ENCODE data around the gene ACVR1.
A peak's percentile ranks its signal among the peaks of the same experiment; 100 is the strongest.

ACVR1 gene

GRCh38 chr2:157856187-157856515, 20.0 kb downstream of the ACVR1 start:
- DNase-seq (ENCODE audit: low read depth in 2 of 2): no peak

GRCh38 chr2:157853820-157854219, 22.3 kb downstream of the ACVR1 start:
- DNase-seq (ENCODE audit: low read depth in 2 of 2): no peak

GRCh38 chr2:157853211-157853610, 22.9 kb downstream of the ACVR1 start:
- no peak for DNase-seq (ENCODE audit: low read depth in 2 of 2)

- no peak for DNase-seq (ENCODE audit: low read depth in 2 of 2)
These were observed 26.5 kb downstream of the ACVR1 start for GRCh38 chr2:157849591-157849990.

- DNase-seq (ENCODE audit: low read depth in 2 of 2): no peak
These were observed 27.9 kb downstream of the ACVR1 start for GRCh38 chr2:157848213-157848612.

- DNase-seq (ENCODE audit: low read depth in 2 of 2): no peak
These were observed 31.0 kb downstream of the ACVR1 start for GRCh38 chr2:157845081-157845480.

GRCh38 chr2:157843935-157844334, 32.2 kb downstream of the ACVR1 start:
- DNase-seq (ENCODE audit: low read depth in 2 of 2): no peak

- no peak for DNase-seq (ENCODE audit: low read depth in 2 of 2)
These were observed 33.0 kb downstream of the ACVR1 start for GRCh38 chr2:157843081-157843480.

GRCh38 chr2:157842106-157842879, 33.8 kb downstream of the ACVR1 start:
- no peak for DNase-seq (ENCODE audit: low read depth in 2 of 2)

- DNase-seq (ENCODE audit: low read depth in 2 of 2): no peak
These were observed 34.6 kb downstream of the ACVR1 start for GRCh38 chr2:157841485-157841884.

GRCh38 chr2:157840568-157841156, 35.5 kb downstream of the ACVR1 start:
- no peak for DNase-seq (ENCODE audit: low read depth in 2 of 2)

GRCh38 chr2:157839822-157840221, 36.3 kb downstream of the ACVR1 start:
- DNase-seq (ENCODE audit: low read depth in 2 of 2): no peak

GRCh38 chr2:157839162-157839801, 36.8 kb downstream of the ACVR1 start:
- no peak for DNase-seq (ENCODE audit: low read depth in 2 of 2)

- DNase-seq (ENCODE audit: low read depth in 2 of 2): peak in 1 of 2 donors; percentile 21
These were observed 37.5 kb downstream of the ACVR1 start for GRCh38 chr2:157838442-157839161.

GRCh38 chr2:157837851-157838441, 38.2 kb downstream of the ACVR1 start:
- no peak for DNase-seq (ENCODE audit: low read depth in 2 of 2)

- DNase-seq (ENCODE audit: low read depth in 2 of 2): no peak
These were observed 39.6 kb downstream of the ACVR1 start for GRCh38 chr2:157836531-157836930.

- no peak for DNase-seq (ENCODE audit: low read depth in 2 of 2)
These were observed 40.7 kb downstream of the ACVR1 start for GRCh38 chr2:157835425-157835824.

GRCh38 chr2:157835006-157835405, 41.1 kb downstream of the ACVR1 start:
- no peak for DNase-seq (ENCODE audit: low read depth in 2 of 2)

- no peak for DNase-seq (ENCODE audit: low read depth in 2 of 2)
These were observed 42.4 kb downstream of the ACVR1 start for GRCh38 chr2:157833721-157834120.

- DNase-seq (ENCODE audit: low read depth in 2 of 2): no peak
These were observed 44.4 kb downstream of the ACVR1 start for GRCh38 chr2:157831573-157832315.

Data from stimulated activated CD4-positive, alpha-beta T cell treated with anti-CD3 and anti-CD28 coated beads, Interleukin-15, amount 100 ng/mL, for 48 hours (primary cell).